ENCODE results near the gene PHIP.

DNA sequence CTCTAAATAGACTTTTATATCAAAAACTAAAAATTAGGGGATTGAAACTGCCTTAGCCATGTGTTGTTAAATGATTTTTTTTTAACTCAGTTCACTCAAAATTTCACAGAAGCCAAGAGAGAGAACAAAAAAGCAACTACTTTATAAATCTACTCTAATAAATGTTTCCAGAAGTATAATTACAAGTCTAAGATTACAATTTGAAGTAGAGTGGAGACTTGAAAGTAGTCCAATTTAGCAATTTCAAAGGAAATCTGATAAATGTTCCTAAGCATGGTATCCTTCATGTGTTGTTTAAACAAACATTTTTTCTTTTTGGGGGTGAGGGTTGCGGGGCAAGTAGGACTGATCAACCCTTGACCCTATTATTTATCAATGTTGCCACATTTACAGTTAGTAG lies 72.6 kb downstream of the PHIP start:
- TF ChIP-seq, protein P1, sequence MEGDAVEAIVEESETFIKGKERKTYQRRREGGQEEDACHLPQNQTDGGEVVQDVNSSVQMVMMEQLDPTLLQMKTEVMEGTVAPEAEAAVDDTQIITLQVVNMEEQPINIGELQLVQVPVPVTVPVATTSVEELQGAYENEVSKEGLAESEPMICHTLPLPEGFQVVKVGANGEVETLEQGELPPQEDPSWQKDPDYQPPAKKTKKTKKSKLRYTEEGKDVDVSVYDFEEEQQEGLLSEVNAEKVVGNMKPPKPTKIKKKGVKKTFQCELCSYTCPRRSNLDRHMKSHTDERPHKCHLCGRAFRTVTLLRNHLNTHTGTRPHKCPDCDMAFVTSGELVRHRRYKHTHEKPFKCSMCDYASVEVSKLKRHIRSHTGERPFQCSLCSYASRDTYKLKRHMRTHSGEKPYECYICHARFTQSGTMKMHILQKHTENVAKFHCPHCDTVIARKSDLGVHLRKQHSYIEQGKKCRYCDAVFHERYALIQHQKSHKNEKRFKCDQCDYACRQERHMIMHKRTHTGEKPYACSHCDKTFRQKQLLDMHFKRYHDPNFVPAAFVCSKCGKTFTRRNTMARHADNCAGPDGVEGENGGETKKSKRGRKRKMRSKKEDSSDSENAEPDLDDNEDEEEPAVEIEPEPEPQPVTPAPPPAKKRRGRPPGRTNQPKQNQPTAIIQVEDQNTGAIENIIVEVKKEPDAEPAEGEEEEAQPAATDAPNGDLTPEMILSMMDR (IDR thresholded peaks at IDR 0.05) = no peak
- TF ChIP-seq EP300 (IDR thresholded peaks at IDR 0.05) = no peak

All from suprapubic skin (tissue), 3 donors.